ENCODE measurements around the gene NFIC.

The NFIC gene

GRCh38 chr19:3353493-3353892 lies 12.9 kb upstream of the NFIC start:
- Histone ChIP-seq H3K27me3 (ENCODE audit: control insufficient read depth, insufficient read depth, low read length) (no peaks in the 10 kb centered on the region), H3K9me3 (replicated peaks; ENCODE audit: low read length) (no peaks in the 10 kb centered on the region), H3K9ac (ENCODE audit: low read depth, low read length) (no peak overlapping the region), H3K4me2 (ENCODE audit: low read length) (no peak overlapping the region), H3K36me3 (ENCODE audit: insufficient read depth, low read length) (no peaks in the 10 kb centered on the region), H3K4me1 (ENCODE audit: control insufficient read depth, insufficient read depth, low read length) (peaks cover 5% of the 10 kb centered on the region), H3K4me3 (ENCODE audit: low read length) (no peak overlapping the region)

- Histone ChIP-seq H3K4me3 (ENCODE audit: low read length) (no peak overlapping the region), H3K9ac (ENCODE audit: low read depth, low read length) (no peak overlapping the region), H3K4me2 (ENCODE audit: low read length) (no peak overlapping the region), H3K4me1 (ENCODE audit: control insufficient read depth, insufficient read depth, low read length) (peaks cover 14% of the 10 kb centered on the region), H3K9me3 (replicated peaks; ENCODE audit: low read length) (no peaks in the 10 kb centered on the region), H3K36me3 (ENCODE audit: insufficient read depth, low read length) (no peaks in the 10 kb centered on the region), H3K27me3 (ENCODE audit: control insufficient read depth, insufficient read depth, low read length) (no peaks in the 10 kb centered on the region)
Measured at GRCh38 chr19:3356805-3357204, 9.6 kb upstream of the NFIC start.

GRCh38 chr19:3357271-3357991 lies 9.0 kb upstream of the NFIC start:
- Histone ChIP-seq H3K36me3 (ENCODE audit: insufficient read depth, low read length) (no peaks in the 10 kb centered on the region), H3K27me3 (ENCODE audit: control insufficient read depth, insufficient read depth, low read length) (no peaks in the 10 kb centered on the region), H3K4me1 (ENCODE audit: control insufficient read depth, insufficient read depth, low read length) (peaks cover 19% of the 10 kb centered on the region), H3K4me2 (ENCODE audit: low read length) (no peak overlapping the region), H3K9me3 (replicated peaks; ENCODE audit: low read length) (no peaks in the 10 kb centered on the region), H3K4me3 (ENCODE audit: low read length) (no peak overlapping the region), H3K9ac (ENCODE audit: low read depth, low read length) (no peak overlapping the region)

GRCh38 chr19:3357992-3358688 lies 8.2 kb upstream of the NFIC start:
- H3K4me3 ChIP-seq (ENCODE audit: low read length): peak overlapping the region; percentile 75

GRCh38 chr19:3358689-3359014 lies 7.7 kb upstream of the NFIC start:
- no peaks in the 10 kb centered on the region for H3K36me3 ChIP-seq (ENCODE audit: insufficient read depth, low read length)
- peak overlapping the region; percentile 85 for H3K4me2 ChIP-seq (ENCODE audit: low read length)
- peak overlapping the region; percentile 39 for H3K9ac ChIP-seq (ENCODE audit: low read depth, low read length)
- H3K4me1 ChIP-seq (ENCODE audit: control insufficient read depth, insufficient read depth, low read length): peaks cover 19% of the 10 kb centered on the region
- H3K27me3 ChIP-seq (ENCODE audit: control insufficient read depth, insufficient read depth, low read length): no peaks in the 10 kb centered on the region
- peak overlapping the region; percentile 75 for H3K4me3 ChIP-seq (ENCODE audit: low read length)
- H3K9me3 ChIP-seq (replicated peaks; ENCODE audit: low read length): no peaks in the 10 kb centered on the region

More at GRCh38 chr19:3357992-3358688, 8.2 kb upstream of the NFIC start:
- Histone ChIP-seq H3K27me3 (ENCODE audit: control insufficient read depth, insufficient read depth, low read length) (no peaks in the 10 kb centered on the region), H3K9ac (ENCODE audit: low read depth, low read length) (no peak overlapping the region), H3K9me3 (replicated peaks; ENCODE audit: low read length) (no peaks in the 10 kb centered on the region), H3K36me3 (ENCODE audit: insufficient read depth, low read length) (no peaks in the 10 kb centered on the region), H3K4me2 (ENCODE audit: low read length) (peak overlapping the region; percentile 85), H3K4me1 (ENCODE audit: control insufficient read depth, insufficient read depth, low read length) (peaks cover 19% of the 10 kb centered on the region)

GRCh38 chr19:3359015-3359918 lies 7.1 kb upstream of the NFIC start:
- Histone ChIP-seq H3K9me3 (replicated peaks; ENCODE audit: low read length) (no peaks in the 10 kb centered on the region), H3K36me3 (ENCODE audit: insufficient read depth, low read length) (no peaks in the 10 kb centered on the region), H3K9ac (ENCODE audit: low read depth, low read length) (peak overlapping the region; percentile 65), H3K4me3 (ENCODE audit: low read length) (peak overlapping the region; percentile 75), H3K27me3 (ENCODE audit: control insufficient read depth, insufficient read depth, low read length) (no peaks in the 10 kb centered on the region), H3K4me1 (ENCODE audit: control insufficient read depth, insufficient read depth, low read length) (peaks cover 19% of the 10 kb centered on the region), H3K4me2 (ENCODE audit: low read length) (peak overlapping the region; percentile 85)

- H3K4me1 ChIP-seq (ENCODE audit: control insufficient read depth, insufficient read depth, low read length): peaks cover 21% of the 10 kb centered on the region
- peak overlapping the region; percentile 100 for H3K4me2 ChIP-seq (ENCODE audit: low read length)
- H3K36me3 ChIP-seq (ENCODE audit: insufficient read depth, low read length): no peaks in the 10 kb centered on the region
- H3K9me3 ChIP-seq (replicated peaks; ENCODE audit: low read length): no peaks in the 10 kb centered on the region
- H3K4me3 ChIP-seq (ENCODE audit: low read length): peak overlapping the region; percentile 79
- no peaks in the 10 kb centered on the region for H3K27me3 ChIP-seq (ENCODE audit: control insufficient read depth, insufficient read depth, low read length)
- peak overlapping the region; percentile 75 for H3K9ac ChIP-seq (ENCODE audit: low read depth, low read length)
Measured at GRCh38 chr19:3359919-3360420, 6.4 kb upstream of the NFIC start.

- peak overlapping the region; percentile 79 for H3K4me3 ChIP-seq (ENCODE audit: low read length)
- no peaks in the 10 kb centered on the region for H3K36me3 ChIP-seq (ENCODE audit: insufficient read depth, low read length)
- peak overlapping the region; percentile 100 for H3K4me2 ChIP-seq (ENCODE audit: low read length)
- H3K4me1 ChIP-seq (ENCODE audit: control insufficient read depth, insufficient read depth, low read length): peaks cover 28% of the 10 kb centered on the region
- peak overlapping the region; percentile 75 for H3K9ac ChIP-seq (ENCODE audit: low read depth, low read length)
- H3K27me3 ChIP-seq (ENCODE audit: control insufficient read depth, insufficient read depth, low read length): no peaks in the 10 kb centered on the region
- no peaks in the 10 kb centered on the region for H3K9me3 ChIP-seq (replicated peaks; ENCODE audit: low read length)
Measured at GRCh38 chr19:3360421-3361383, 5.7 kb upstream of the NFIC start.

GRCh38 chr19:3361384-3362216 lies 4.8 kb upstream of the NFIC start:
- Histone ChIP-seq H3K4me2 (ENCODE audit: low read length) (peak overlapping the region; percentile 100), H3K4me3 (ENCODE audit: low read length) (peak overlapping the region; percentile 79), H3K9ac (ENCODE audit: low read depth, low read length) (no peak overlapping the region), H3K27me3 (ENCODE audit: control insufficient read depth, insufficient read depth, low read length) (no peaks in the 10 kb centered on the region), H3K4me1 (ENCODE audit: control insufficient read depth, insufficient read depth, low read length) (peaks cover 29% of the 10 kb centered on the region), H3K9me3 (replicated peaks; ENCODE audit: low read length) (no peaks in the 10 kb centered on the region), H3K36me3 (ENCODE audit: insufficient read depth, low read length) (no peaks in the 10 kb centered on the region)
